Cardiac septum (tissue), 1 donor: Measurements from ENCODE around the gene OR51D1. TPM values are rescaled to one million over a fixed set of nuclear protein-coding genes. Genes with fewer than 3 reads are reported as not detected.

ENCODE experiments used
- DNase-seq: peaks from one replicate; pipeline ENCODE4 v3.0.0-alpha.2; 2020; ENCODE audit warnings: low spot score
- intact Hi-C: fragments of 100-400 bp; cut with DNase I; formaldehyde crosslinking; loops from one replicate; pipeline ENCODE4 v1.14.0; 2022
- total RNA-seq: library from RNA; stranded (reverse); fragmentation: NEBNext Ultra II Directional; extraction: Animal tissue kit (Norgen Biotek cat#: 25700); gene quantifications from one replicate; pipeline ENCODE4 v1.2.1, GENCODE V29; 2021
- donor health status: DM: no; HTN: no; CAD: no.

OR51D1 gene
- total RNA-seq, 1 donor from 2014 or later, result not detected

GRCh38 chr11:4643076-4643475 is 5.8 kb downstream of the OR51D1 start:
- intact Hi-C loops, result loop anchor here (2.0 kb wide), 1 partner anchor 32 kb away; no protein-coding TSS in a partner anchor
- DNase-seq, result no peak

DNA sequence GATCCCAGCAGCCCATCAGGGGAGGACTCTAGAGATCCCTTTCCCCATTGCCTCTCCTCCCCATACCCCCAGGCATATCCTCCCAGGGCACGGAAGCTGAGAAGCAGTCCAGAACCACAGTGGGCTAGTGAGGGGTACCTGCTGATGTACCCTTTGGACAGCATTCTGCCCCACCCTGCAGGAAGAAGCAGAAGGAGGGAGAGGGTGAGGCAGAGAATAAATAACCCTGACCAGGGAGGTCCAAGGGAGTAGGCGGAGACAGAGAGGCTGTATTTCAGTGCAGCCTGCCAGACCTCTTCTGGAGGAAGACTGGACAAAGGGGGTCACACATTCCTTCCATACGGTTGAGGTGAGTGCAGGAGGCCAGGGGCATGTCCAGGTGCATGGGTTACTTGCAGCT is 6.4 kb downstream of the OR51D1 start, which contains the start of gene OR51E1:
Gene OR51E1, plus strand, starts transcription at position 301 of the 400 bp plus-strand sequence. CDS start 8,545 bp downstream, outside the sequence.
- DNase-seq, result no peak
- intact Hi-C loops, result loop anchor here (2.0 kb wide), 1 partner anchor 33 kb away; no protein-coding TSS in a partner anchor

DNA sequence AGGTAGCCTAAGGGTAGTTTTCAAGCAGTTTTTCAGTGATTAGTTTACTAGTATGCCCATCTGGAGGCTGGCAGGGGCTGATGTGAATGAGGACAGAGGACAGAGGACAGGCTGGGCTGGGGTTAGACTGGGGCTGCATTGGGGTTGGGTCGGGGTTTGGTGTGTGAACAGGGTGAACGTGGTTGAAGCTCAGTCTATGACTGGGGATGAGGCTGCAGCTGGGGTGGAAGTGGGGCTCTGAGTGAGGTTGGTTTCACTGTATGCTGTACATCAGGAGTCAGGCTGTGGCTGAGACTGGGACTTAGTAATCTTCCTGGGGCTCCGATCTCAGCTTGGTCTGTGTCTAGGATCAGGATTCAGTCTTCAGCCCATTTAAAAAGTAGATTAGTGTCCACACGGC is 7.0 kb downstream of the OR51D1 start:
- intact Hi-C loops, result no loop called here
- no peak for DNase-seq

DNA sequence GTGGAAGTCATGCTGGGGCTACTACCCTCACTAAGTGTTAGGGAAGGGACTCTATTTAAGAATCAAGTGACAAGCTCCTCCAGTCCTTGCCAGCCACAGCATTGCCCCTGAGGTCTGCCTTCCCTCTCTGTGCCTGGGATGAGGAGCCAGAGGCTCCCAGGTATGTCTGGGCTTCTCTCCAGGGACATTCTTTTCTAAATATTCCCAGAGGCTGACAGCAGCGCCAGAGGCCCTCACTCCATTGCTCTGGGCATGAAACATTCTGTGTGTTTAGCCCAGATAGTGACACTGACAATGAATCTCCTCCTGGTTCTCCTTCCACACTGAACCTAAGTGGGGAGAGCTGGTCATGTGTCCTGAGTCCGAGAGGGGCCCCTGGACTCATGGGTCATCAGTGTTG is 8.7 kb downstream of the OR51D1 start:
- intact Hi-C loops, result no loop called here
- DNase-seq, result no peak

DNA sequence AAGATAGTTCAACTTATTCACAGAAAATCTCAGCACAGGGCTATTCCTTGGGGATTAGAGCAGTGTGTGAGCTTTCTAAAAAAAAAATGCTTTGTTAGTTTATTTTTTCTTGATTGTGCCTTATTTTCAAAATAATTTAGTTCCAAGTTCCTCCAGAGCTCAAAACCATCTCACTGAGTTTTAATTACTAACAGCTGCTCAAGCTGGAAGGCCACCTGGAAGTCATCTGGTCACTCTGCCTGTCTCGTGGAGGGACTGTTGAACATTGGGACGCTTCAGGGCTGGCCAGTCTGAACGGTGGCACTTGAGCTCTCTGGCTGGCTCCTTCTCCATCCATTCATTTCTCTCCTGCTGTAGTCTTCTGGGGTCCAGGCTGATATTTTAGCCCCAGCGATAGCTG is 10.5 kb downstream of the OR51D1 start:
- intact Hi-C loops, result no loop called here
- no peak for DNase-seq

- no peak for DNase-seq
- intact Hi-C loops, result no loop called here
Measured at GRCh38 chr11:4654635-4655369, 17.5 kb downstream of the OR51D1 start.

- DNase-seq, result no peak
- intact Hi-C loops, result no loop called here
Measured at GRCh38 chr11:4658629-4659445, 21.6 kb downstream of the OR51D1 start.

DNA sequence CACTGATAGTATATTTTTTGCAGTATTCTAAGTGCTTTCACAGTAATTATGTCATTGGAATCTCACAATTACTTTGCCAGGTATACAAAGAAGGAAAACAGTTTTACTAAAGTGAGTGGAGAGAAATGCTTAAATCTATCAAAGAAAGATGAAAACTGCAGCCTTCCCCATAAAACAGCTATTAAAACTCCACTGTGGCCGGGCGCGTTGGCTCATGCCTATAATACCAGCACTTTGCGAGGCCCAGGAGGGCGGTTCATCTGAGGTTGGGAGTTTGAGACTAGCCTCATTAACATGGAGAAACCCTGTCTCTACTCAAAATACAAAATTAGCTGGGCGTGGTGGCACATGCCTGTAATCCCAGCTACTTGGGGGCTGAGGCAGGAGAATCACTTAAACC is 25.6 kb downstream of the OR51D1 start:
- no peak for DNase-seq
- intact Hi-C loops, result no loop called here

- intact Hi-C loops, result no loop called here
- no peak for DNase-seq
Measured at GRCh38 chr11:4664183-4664582, 26.9 kb downstream of the OR51D1 start.

DNA sequence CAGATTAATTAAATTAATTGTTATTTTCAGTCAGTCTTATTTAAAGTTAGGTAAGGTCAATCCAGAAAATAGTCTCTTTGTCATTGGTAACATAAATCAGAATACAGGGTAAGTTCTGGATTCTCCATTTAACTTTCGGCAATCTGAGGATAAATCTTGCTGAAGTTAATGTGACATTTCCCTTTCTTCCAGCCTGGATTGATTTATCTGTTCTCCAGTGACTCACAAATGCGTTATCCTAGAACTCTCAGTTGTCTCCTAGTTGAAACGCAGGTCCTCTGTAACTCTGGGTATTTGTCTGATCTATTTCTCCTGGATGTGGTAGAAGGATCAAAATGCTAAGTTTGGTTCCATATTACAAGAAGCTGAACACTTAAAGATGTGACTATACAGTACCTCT is 27.5 kb downstream of the OR51D1 start:
- intact Hi-C loops, result no loop called here
- no peak for DNase-seq

DNA sequence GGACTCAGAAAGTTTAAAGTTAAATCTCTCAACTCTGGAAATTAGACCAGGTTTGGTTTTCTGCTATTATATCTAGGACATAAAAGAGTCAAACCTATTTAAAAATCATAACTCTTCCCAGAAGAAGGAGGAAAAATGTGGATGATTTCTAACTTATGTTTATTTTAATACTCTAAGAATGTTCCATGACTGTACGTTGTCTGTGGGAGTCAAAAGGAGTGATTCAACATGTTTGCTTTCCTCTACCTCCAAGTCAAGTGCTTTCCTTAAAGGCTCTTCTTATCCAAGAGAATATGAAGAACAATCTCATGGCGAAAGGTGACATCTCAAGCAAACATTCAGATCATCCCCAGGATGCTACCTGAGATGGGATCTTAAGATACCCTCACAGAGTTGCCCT is 28.1 kb downstream of the OR51D1 start:
- no peak for DNase-seq
- intact Hi-C loops, result no loop called here

- intact Hi-C loops, result no loop called here
- no peak for DNase-seq
Measured at GRCh38 chr11:4671741-4672140, 34.5 kb downstream of the OR51D1 start.

DNA sequence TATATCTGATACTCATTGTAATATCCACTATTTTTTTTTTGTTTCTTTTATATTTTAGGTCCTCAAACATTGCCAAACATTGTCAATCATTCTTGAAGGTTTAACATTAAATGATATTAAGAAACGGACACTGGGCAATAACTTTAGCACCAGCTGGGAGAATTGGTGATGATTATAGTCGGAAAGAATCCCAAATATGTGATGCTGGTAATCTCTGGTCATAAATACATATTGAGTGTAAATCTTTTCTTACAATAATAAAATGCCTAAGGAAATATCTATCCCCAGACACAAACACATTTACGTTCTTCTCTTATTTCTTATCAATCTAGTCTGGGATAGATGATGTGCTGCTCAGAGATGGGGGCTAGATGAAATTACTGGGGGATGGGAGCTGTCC is 35.2 kb downstream of the OR51D1 start:
- intact Hi-C loops, result no loop called here
- DNase-seq, result no peak

GRCh38 chr11:4673781-4674180 is 36.5 kb downstream of the OR51D1 start:
- intact Hi-C loops, result no loop called here
- no peak for DNase-seq

- intact Hi-C loops, result no loop called here
Measured at GRCh38 chr11:4677948-4678347, 40.7 kb downstream of the OR51D1 start.

DNA sequence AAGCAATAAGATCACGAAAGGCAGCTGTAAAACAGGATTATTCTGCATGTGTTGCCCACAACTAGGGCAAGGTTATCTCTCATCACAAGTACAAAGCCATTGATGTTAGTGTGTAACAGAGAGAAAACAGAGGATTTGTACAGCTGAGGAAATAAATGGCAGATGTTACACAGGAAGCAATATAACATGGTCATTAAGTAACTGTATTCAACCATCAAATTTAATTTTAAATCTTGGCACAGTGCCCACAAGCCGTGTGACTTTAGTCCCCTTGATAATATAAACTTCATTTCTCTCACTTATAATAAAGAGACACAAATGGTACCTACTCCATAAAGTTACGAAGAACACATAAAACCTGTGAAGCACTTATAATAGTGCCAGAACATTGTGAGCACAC is 43.1 kb downstream of the OR51D1 start:
- intact Hi-C loops, result no loop called here
- no peak for DNase-seq

More at GRCh38 chr11:4677948-4678347, 40.7 kb downstream of the OR51D1 start:
- no peak for DNase-seq

DNA sequence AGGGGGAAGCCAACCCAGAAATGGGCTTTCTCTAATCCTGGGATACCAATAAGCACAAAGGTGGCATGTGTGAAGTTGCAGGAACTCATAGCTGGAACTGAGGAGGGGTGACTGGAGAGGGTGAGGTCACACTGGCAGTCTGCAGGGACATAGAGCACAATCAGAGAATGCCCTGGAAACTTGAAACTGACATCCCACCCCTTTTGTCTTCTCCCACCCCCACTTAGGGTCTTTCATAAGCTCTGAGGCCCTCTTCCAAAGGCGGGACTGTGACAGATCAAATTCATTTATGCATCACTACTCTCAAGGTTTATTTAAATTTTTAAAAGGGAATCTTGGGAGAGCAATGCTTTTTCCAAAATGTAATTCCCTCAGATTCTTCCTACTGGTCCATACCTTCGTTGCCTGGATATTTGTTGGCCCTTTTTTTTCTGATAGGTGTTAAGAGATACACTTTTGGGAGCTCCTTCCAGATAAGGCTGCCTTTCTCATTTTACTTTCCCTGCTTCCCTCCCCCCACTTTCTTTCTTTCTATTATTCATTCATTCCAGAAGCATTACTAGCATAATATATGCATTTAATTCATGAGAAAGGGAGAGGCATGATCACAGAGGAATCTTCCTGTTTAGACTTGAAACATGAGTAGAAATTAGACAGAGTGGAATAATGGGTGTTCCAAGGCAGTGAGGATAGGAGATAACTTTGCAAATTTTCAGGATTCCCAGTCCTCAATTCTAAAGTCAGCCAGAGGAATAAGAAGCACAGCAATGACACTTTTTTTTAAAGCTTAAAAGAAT is 45.5 kb downstream of the OR51D1 start:
- intact Hi-C loops, result no loop called here
- no peak for DNase-seq

- intact Hi-C loops, result no loop called here
- no peak for DNase-seq
Measured at GRCh38 chr11:4684631-4685285, 47.5 kb downstream of the OR51D1 start.
